ENCODE results near the gene VLDLR. TPM values are rescaled to one million over a fixed set of nuclear protein-coding genes. Genes with fewer than 3 reads are reported as not detected.

VLDLR gene
- total RNA-seq, 2 experiments from 2014 or later = 13.0 to 17.1 TPM

GRCh38 chr9:2623288-2624050, 1.9 kb downstream of the VLDLR start:
- intact Hi-C loops (cut with micrococcal nuclease) = loop anchor here (10.0 kb wide), 1 partner anchor 221 kb away; the partner anchor contains the start of gene PUM3
- peaks cover 67% of the 10 kb centered on the region for H3K27me3 Mint-ChIP-seq
- POLR2A ChIA-PET = interaction anchor here (0.5 kb wide), 1 partner anchor 134 kb away, joined by 3 read pairs; no protein-coding TSS in a partner anchor
- CTCF ChIA-PET = no interaction called here
- TF ChIP-seq, protein P1, sequence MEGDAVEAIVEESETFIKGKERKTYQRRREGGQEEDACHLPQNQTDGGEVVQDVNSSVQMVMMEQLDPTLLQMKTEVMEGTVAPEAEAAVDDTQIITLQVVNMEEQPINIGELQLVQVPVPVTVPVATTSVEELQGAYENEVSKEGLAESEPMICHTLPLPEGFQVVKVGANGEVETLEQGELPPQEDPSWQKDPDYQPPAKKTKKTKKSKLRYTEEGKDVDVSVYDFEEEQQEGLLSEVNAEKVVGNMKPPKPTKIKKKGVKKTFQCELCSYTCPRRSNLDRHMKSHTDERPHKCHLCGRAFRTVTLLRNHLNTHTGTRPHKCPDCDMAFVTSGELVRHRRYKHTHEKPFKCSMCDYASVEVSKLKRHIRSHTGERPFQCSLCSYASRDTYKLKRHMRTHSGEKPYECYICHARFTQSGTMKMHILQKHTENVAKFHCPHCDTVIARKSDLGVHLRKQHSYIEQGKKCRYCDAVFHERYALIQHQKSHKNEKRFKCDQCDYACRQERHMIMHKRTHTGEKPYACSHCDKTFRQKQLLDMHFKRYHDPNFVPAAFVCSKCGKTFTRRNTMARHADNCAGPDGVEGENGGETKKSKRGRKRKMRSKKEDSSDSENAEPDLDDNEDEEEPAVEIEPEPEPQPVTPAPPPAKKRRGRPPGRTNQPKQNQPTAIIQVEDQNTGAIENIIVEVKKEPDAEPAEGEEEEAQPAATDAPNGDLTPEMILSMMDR (IDR thresholded peaks at IDR 0.05) = no peak
- H3K36me3 Mint-ChIP-seq (ENCODE audit: low read depth) = peaks cover 3% of the 10 kb centered on the region
- no peak overlapping the region for H3K27ac Mint-ChIP-seq
- peaks cover 8% of the 10 kb centered on the region for H3K4me1 Mint-ChIP-seq (ENCODE audit: low read depth)
- no peak for ATAC-seq
- H3K9me3 Mint-ChIP-seq = no peaks in the 10 kb centered on the region
- peak; percentile 7 for DNase-seq
- H3K4me3 Mint-ChIP-seq = peak overlapping the region; percentile 88

- Mint-ChIP-seq H3K4me3 (peak overlapping the region; percentile 88), H3K27ac (no peak overlapping the region), H3K27me3 (peaks cover 61% of the 10 kb centered on the region), H3K4me1 (ENCODE audit: low read depth) (peaks cover 8% of the 10 kb centered on the region), H3K9me3 (no peaks in the 10 kb centered on the region), H3K36me3 (ENCODE audit: low read depth) (peaks cover 3% of the 10 kb centered on the region)
- ChIA-PET CTCF (no interaction called here), POLR2A (interaction anchor here (0.5 to 0.6 kb wide), 2 partner anchors 88 to 135 kb away, joined by 3 read pairs; no protein-coding TSS in a partner anchor)
- ATAC-seq = no peak
- DNase-seq = no peak
- TF ChIP-seq, protein P1 (IDR thresholded peaks at IDR 0.05) = no peak
- intact Hi-C loops (cut with micrococcal nuclease) = loop anchor here (10.0 kb wide), 1 partner anchor 221 kb away; the partner anchor contains the start of gene PUM3
Measured at GRCh38 chr9:2624051-2624682, 2.6 kb downstream of the VLDLR start.

DNA sequence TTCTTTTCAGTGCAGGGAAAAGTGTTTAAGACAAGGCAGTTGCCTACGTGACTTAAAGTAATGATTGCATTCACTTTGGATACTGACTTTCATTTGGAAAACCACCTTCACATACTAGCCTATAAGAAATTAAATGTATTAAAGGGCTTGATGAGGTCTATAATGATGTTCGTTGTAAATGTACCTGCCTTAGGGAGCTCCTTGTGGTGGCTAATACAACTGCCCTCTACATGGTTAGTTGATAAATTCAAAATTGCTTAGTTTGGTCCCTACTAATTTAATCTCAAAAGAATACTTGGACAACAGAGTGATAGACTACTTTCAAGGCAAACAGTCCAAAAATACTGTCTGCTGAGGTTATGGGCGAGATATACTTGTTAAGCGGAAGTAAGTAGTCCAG, 3.8 kb downstream of the VLDLR start:
- TF ChIP-seq, protein P1 (IDR thresholded peaks at IDR 0.05) = no peak
- ATAC-seq (no peak), DNase-seq (no peak)
- CTCF ChIA-PET = no interaction called here
- no peaks in the 10 kb centered on the region for H3K9me3 Mint-ChIP-seq
- no peak overlapping the region for H3K4me3 Mint-ChIP-seq
- H3K27ac Mint-ChIP-seq = no peak overlapping the region
- POLR2A ChIA-PET = no interaction called here
- intact Hi-C loops (cut with micrococcal nuclease) = loop anchor here (10.0 kb wide), 1 partner anchor 219 kb away; the partner anchor contains the start of gene PUM3
- H3K27me3 Mint-ChIP-seq = peaks cover 51% of the 10 kb centered on the region
- peaks cover 6% of the 10 kb centered on the region for H3K4me1 Mint-ChIP-seq (ENCODE audit: low read depth)
- H3K36me3 Mint-ChIP-seq (ENCODE audit: low read depth) = peaks cover 3% of the 10 kb centered on the region

DNA sequence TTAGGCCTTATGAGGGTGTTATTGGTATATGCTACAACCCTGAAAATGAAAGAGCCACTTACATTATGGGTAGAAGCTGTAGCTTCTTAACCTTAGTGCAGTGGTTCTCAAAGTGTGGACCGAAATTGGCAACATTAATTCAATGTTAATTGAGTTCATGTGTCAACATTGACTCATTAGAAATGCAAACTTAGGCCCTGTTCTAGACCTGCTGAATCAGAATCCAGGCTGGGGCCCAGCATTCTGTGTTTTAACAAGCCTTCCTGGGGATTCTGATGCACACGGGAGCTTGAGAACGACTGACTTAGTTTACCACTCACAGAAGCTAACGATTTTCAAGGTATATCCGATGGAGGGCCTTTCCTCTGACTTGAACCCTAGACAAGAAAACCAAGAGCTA, 7.3 kb downstream of the VLDLR start:
- intact Hi-C loops (cut with micrococcal nuclease) = loop anchor here (10.0 kb wide), 1 partner anchor 216 kb away; the partner anchor contains the start of gene PUM3

More for the DNA sequence above, 7.3 kb downstream of the VLDLR start:
- Mint-ChIP-seq H3K36me3 (ENCODE audit: low read depth) (peaks cover 3% of the 10 kb centered on the region), H3K4me1 (ENCODE audit: low read depth) (no peaks in the 10 kb centered on the region), H3K4me3 (no peak overlapping the region), H3K9me3 (no peaks in the 10 kb centered on the region), H3K27ac (no peak overlapping the region), H3K27me3 (peaks cover 36% of the 10 kb centered on the region)
- no peak for ATAC-seq
- DNase-seq = no peak
- ChIA-PET POLR2A (no interaction called here), CTCF (no interaction called here)
- TF ChIP-seq, protein P1 (IDR thresholded peaks at IDR 0.05) = no peak

All from activated CD8-positive, alpha-beta T cell treated with anti-CD3 and anti-CD28 coated beads for 36 hours (primary cell).